HG03066 (cell line): ENCODE results near the gene HOXB3.
"Not testable (repeated sequence)": the region's sequence is repeated elsewhere in the genome, so short reads cannot be mapped to it uniquely, and the experiment has no call there.

Source experiments
- ATAC-seq: cut with Tn5 transposase; IDR thresholded peaks from one replicate; pipeline ENCODE4 v1.9.1; 2021; ENCODE audit warnings: low read depth; ENCODE audit not compliant: unreplicated experiment

HOXB3 gene

GRCh38 chr17:48510761-48511604 is 79.1 kb downstream of the HOXB3 start:
- ATAC-seq, result no peak

GRCh38 chr17:48510381-48510760 is 79.7 kb downstream of the HOXB3 start:
- no peak for ATAC-seq

DNA sequence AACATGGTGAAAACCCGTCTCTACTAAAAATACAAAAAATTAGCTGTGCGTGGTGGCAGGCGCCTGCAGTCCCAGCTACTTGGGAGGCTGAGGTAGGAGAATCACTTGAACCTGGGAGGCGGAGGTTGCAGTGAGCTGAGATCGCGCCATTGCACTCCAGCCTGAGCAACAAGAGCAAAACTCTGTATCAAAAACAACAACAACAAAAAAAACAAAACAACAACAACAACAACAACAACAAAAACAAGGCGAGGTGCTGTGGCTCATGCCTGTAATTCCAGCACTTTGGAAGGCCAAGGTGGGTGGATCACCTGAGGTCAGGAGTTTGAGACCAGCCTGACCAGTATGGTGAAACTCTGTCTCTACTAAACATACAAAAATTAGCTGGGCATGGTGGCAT is 80.3 kb downstream of the HOXB3 start:
- not testable (repeated sequence) for ATAC-seq

- ATAC-seq, result no peak
These were observed 83.8 kb downstream of the HOXB3 start for GRCh38 chr17:48506246-48506645.

GRCh38 chr17:48505788-48506187 is 84.3 kb downstream of the HOXB3 start:
- peak; percentile 72 for ATAC-seq

- ATAC-seq, result no peak
These were observed 85.1 kb downstream of the HOXB3 start for GRCh38 chr17:48504953-48505352.

GRCh38 chr17:48503747-48504146 is 86.3 kb downstream of the HOXB3 start:
- no peak for ATAC-seq

DNA sequence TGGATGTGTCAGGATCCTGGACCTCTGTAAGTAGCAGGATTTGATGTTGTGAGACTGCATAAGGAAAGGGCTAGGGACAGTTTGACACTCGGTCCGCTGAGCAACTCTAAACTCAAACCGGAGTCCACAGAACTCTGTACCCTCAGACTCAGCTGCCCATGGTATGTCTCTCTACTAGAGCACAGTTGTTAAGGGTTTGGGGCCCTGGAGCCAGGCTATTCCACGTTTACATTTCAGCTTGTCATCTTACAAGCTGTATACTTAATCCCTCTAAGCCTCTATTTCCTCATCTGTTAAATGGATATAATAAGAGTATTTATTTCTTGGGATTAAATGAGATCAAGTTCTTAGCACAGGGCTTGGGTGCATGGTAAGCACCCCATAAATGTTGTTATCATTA is 87.1 kb downstream of the HOXB3 start:
- no peak for ATAC-seq

GRCh38 chr17:48502312-48502711 is 87.7 kb downstream of the HOXB3 start:
- no peak for ATAC-seq

DNA sequence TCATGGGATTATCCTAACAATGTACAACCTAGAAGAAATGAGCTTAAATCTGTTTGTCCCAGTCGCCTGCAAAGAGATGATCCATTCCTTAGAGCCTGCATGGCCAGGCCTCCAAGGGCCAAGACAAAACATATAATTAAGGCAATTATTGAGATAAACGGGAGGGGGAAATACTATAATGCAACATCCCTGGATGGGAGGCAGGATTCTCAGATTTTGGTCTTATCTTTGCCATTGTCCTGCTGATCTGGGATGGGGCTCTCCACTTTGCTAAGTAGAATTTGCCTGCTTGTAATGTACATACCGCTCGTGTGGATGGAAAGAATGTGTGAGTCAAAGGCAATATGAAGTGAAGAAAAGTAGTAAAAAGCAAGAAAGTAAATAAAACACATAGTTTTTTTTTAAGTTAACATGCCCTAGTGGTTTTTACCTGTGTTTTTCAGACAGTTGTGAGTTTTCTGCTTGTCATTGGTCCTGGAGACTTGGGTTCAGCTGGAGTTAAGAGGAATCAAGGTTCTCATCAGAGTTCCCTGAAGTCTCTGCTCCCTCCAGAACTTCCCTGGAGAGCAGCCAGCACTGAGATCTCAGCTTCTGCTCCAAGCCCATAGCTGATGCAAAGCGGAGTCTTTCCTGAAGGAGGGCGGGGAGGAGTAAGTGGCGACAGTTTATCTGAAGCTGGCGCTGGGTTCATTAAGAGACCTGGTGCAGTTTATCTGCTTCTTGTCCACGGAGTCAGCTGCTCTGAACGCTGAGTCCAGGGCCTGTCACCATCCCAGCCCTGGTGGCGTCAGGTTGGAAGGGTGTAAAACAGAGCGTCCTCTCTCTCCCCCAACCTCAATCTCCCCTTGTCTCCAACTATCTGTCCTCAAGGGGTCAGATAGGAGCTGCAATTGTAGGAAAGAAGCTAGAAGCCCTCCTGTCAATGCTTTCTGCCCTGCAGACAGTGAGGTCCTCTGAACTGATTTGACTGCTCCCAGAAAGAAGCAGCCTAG is 89.3 kb downstream of the HOXB3 start:
- ATAC-seq, result no peak

DNA sequence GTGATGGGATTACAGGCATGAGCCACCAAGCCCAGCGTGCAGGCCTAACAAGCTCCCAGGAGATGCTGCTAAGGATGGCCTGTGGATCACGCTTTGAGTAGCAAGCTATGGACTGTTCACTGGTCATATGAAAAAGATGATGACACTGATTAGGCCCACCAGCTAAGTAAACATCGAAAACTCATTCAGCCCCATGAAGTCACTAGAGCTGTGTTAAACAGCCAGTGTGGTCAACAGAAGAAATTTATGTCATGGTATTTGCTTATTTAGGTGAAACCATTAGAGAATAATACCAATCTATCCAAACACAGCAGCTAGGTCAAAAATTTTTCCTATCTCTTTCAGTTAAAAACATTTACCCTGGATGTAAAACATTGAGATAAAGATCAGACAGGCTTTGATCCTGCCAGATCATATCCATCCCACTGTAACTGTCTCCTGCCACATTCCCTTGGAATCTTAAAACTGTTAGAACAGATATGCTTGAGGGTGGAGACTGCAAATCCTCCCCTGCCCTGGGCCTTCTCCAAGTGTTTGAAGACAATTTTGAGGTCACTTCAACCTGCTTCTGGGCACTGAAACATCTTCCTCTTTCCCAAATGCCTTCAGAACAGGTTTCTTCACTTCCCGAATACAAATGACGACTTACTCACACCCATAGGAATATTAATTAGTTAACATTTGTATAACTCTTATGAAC is 90.2 kb downstream of the HOXB3 start:
- ATAC-seq, result no peak

- no peak for ATAC-seq
These were observed 90.8 kb downstream of the HOXB3 start for GRCh38 chr17:48499248-48499647.
